Stimulated activated naive CD8-positive, alpha-beta T cell treated with anti-CD3 and anti-CD28 coated beads, Interleukin-15, amount 100 ng/mL, for 72 hours (primary cell): ENCODE measurements around the gene AFDN.
A peak's percentile ranks its signal among the peaks of the same experiment; 100 is the strongest.

Experiments used
- ATAC-seq: fragments of 150-1000 bp; cut with Tn5 transposase; 2 replicates; pipeline ENCODE4 v1.10.0; 2021; ENCODE audit warnings: mild to moderate bottlenecking, moderate library complexity
- DNase-seq, 2 donors: peaks; one replicate each; pipeline ENCODE4 v3.0.0; 2021 to 2022
- H3K27ac Mint-ChIP-seq, 2 donors: one replicate each; pipeline ENCODE4 v1.8.0; 2022; ENCODE audit warnings: mild to moderate bottlenecking in 2 of 2, mixed read lengths in 2 of 2, moderate library complexity in 2 of 2
- H3K27me3 Mint-ChIP-seq: one replicate; pipeline ENCODE4 v1.8.0; 2022; ENCODE audit warnings: mixed read lengths
- H3K4me1 Mint-ChIP-seq: one replicate; pipeline ENCODE4 v1.8.0; 2022; ENCODE audit warnings: mild to moderate bottlenecking, mixed read lengths
- H3K4me3 Mint-ChIP-seq, 2 donors: one replicate each; pipeline ENCODE4 v1.8.0; 2022; ENCODE audit warnings: mild to moderate bottlenecking in 2 of 2, mixed read lengths in 2 of 2, moderate library complexity in 1 of 2
- H3K9me3 Mint-ChIP-seq, 2 donors: one replicate each; pipeline ENCODE4 v1.8.0; 2022; ENCODE audit warnings: mixed read lengths in 2 of 2

Gene AFDN

GRCh38 chr6:167856999-167857660 is 30.4 kb downstream of the AFDN start:
- H3K27ac Mint-ChIP-seq, result no peak overlapping the region
- H3K4me3 Mint-ChIP-seq, result peak overlapping the region in 1 of 2 donors; percentile 3
- no peaks in the 10 kb centered on the region for H3K9me3 Mint-ChIP-seq
- ATAC-seq (peak; percentile 94), DNase-seq (no peak)
- peaks cover 45% of the 10 kb centered on the region for H3K27me3 Mint-ChIP-seq
- peaks cover 8% of the 10 kb centered on the region for H3K4me1 Mint-ChIP-seq

- Mint-ChIP-seq H3K27me3 (peaks cover 39% of the 10 kb centered on the region), H3K4me1 (peaks cover 8% of the 10 kb centered on the region), H3K4me3 (no peak overlapping the region), H3K9me3 (no peaks in the 10 kb centered on the region), H3K27ac (no peak overlapping the region)
- ATAC-seq (no peak), DNase-seq (no peak)
Measured at GRCh38 chr6:167858086-167858591, 31.4 kb downstream of the AFDN start.

GRCh38 chr6:167858842-167859664 is 32.3 kb downstream of the AFDN start:
- no peak overlapping the region for H3K4me3 Mint-ChIP-seq
- H3K9me3 Mint-ChIP-seq, result no peaks in the 10 kb centered on the region
- no peak overlapping the region for H3K27ac Mint-ChIP-seq
- DNase-seq, result no peak
- H3K4me1 Mint-ChIP-seq, result peaks cover 8% of the 10 kb centered on the region
- peaks cover 41% of the 10 kb centered on the region for H3K27me3 Mint-ChIP-seq
- no peak for ATAC-seq

GRCh38 chr6:167860550-167861226 is 34.0 kb downstream of the AFDN start:
- H3K4me3 Mint-ChIP-seq, result no peak overlapping the region
- H3K27me3 Mint-ChIP-seq, result peaks cover 41% of the 10 kb centered on the region
- no peak for DNase-seq
- no peaks in the 10 kb centered on the region for H3K9me3 Mint-ChIP-seq
- H3K27ac Mint-ChIP-seq, result no peak overlapping the region
- ATAC-seq, result no peak
- peaks cover 8% of the 10 kb centered on the region for H3K4me1 Mint-ChIP-seq

- Mint-ChIP-seq H3K4me1 (peaks cover 8% of the 10 kb centered on the region), H3K4me3 (no peak overlapping the region), H3K27me3 (peaks cover 41% of the 10 kb centered on the region), H3K9me3 (no peaks in the 10 kb centered on the region), H3K27ac (no peak overlapping the region)
- no peak for ATAC-seq
- DNase-seq, result no peak
Measured at GRCh38 chr6:167861424-167861823, 34.7 kb downstream of the AFDN start.

GRCh38 chr6:167863897-167864296 is 37.2 kb downstream of the AFDN start:
- Mint-ChIP-seq H3K9me3 (no peaks in the 10 kb centered on the region), H3K4me1 (no peaks in the 10 kb centered on the region), H3K27ac (no peak overlapping the region), H3K4me3 (no peak overlapping the region), H3K27me3 (peaks cover 34% of the 10 kb centered on the region)
- ATAC-seq (no peak), DNase-seq (no peak)

GRCh38 chr6:167866642-167867041 is 39.9 kb downstream of the AFDN start:
- DNase-seq (no peak), ATAC-seq (no peak)
- H3K4me1 Mint-ChIP-seq, result no peaks in the 10 kb centered on the region
- no peaks in the 10 kb centered on the region for H3K9me3 Mint-ChIP-seq
- H3K4me3 Mint-ChIP-seq, result no peak overlapping the region
- H3K27me3 Mint-ChIP-seq, result peaks cover 25% of the 10 kb centered on the region
- H3K27ac Mint-ChIP-seq, result no peak overlapping the region

- ATAC-seq, result no peak
- no peaks in the 10 kb centered on the region for H3K4me1 Mint-ChIP-seq
- no peak overlapping the region for H3K27ac Mint-ChIP-seq
- H3K4me3 Mint-ChIP-seq, result no peak overlapping the region
- DNase-seq, result no peak
- H3K27me3 Mint-ChIP-seq, result peaks cover 12% of the 10 kb centered on the region
- H3K9me3 Mint-ChIP-seq, result no peaks in the 10 kb centered on the region
Measured at GRCh38 chr6:167870321-167870720, 43.6 kb downstream of the AFDN start.

DNA sequence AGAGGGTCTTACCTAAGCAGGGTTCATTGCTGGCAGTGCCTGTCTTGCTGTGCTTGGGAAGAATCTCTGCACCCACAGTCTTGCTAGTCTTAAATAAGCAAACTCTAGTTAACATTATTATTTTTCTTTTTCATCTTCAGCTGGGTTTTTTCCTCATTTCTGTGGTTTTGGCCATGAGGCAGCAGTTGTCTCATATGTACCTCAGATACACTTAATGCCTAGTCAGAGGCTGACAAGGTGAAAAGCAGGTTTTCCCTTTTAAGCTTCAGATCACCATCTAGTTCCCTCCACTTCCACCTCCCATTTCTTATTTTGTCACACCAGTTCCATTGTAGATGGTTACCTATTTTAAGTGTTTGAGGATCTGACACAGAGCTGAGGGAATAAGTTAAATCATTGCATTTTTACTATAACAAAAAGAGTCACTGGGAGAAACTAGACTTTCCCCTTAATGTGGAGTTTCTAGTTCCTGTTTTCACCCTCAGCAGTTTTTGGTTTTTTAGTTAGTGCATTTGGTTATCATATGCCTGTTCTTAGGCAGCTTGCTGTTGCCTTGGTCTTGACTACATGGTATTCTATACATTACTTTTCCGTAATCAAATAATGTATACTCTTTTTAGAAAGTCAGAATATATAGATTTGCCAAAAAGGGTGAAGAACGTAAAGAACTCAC is 46.0 kb downstream of the AFDN start:
- ATAC-seq, result no peak
- no peak for DNase-seq
- no peaks in the 10 kb centered on the region for H3K9me3 Mint-ChIP-seq
- H3K27me3 Mint-ChIP-seq, result peaks cover 12% of the 10 kb centered on the region
- H3K4me3 Mint-ChIP-seq, result no peak overlapping the region
- no peak overlapping the region for H3K27ac Mint-ChIP-seq
- no peaks in the 10 kb centered on the region for H3K4me1 Mint-ChIP-seq

- H3K4me3 Mint-ChIP-seq, result no peak overlapping the region
- ATAC-seq, result no peak
- no peaks in the 10 kb centered on the region for H3K9me3 Mint-ChIP-seq
- DNase-seq, result no peak
- no peak overlapping the region for H3K27ac Mint-ChIP-seq
- H3K4me1 Mint-ChIP-seq, result no peaks in the 10 kb centered on the region
- H3K27me3 Mint-ChIP-seq, result peaks cover 15% of the 10 kb centered on the region
Measured at GRCh38 chr6:167877994-167878779, 51.5 kb downstream of the AFDN start.

DNA sequence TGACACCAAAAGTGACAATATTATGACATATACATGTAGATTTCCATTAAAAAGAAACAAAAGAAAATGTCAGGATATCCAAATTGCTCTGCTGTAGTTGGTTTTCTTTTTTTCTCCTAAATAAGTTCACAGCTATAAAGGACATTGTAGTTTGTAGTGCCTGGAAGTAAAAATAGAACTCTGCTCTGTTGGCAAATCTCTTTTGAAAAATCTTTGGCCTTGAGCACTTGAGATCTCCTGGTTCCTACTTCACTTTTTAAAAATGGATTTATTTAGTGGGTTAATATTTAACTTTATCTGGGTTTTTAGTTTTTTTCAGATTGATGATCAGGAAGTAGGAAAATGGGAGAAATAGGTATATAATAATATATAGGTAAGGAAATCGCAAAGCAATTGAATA is 52.9 kb downstream of the AFDN start:
- peaks cover 15% of the 10 kb centered on the region for H3K27me3 Mint-ChIP-seq
- H3K9me3 Mint-ChIP-seq, result no peaks in the 10 kb centered on the region
- no peaks in the 10 kb centered on the region for H3K4me1 Mint-ChIP-seq
- DNase-seq (no peak), ATAC-seq (no peak)
- H3K4me3 Mint-ChIP-seq, result no peak overlapping the region
- no peak overlapping the region for H3K27ac Mint-ChIP-seq

DNA sequence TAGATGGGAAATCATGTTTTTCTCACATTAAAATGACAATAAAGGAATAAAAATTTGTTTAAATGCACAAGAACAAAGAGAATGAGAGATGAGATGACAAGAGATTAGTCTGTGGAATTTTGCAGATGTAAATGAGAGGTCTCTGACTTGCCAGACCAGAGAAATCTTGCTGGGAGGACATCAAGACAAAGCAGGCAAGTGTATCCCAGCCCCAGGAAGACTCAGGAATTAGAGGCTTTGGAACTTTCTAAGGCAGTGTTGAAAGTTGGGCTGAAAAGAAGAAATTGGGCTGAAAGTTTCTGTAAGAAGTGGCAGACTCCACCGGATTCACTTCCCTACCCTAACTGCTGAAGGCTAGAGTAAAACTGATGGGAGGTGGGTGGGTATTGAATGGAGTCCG is 54.6 kb downstream of the AFDN start:
- no peak for DNase-seq
- Mint-ChIP-seq H3K4me1 (no peaks in the 10 kb centered on the region), H3K27me3 (peaks cover 24% of the 10 kb centered on the region), H3K9me3 (no peaks in the 10 kb centered on the region), H3K27ac (no peak overlapping the region), H3K4me3 (no peak overlapping the region)
- ATAC-seq, result no peak

GRCh38 chr6:167882244-167882643 is 55.5 kb downstream of the AFDN start:
- Mint-ChIP-seq H3K27ac (no peak overlapping the region), H3K27me3 (peaks cover 24% of the 10 kb centered on the region), H3K4me1 (no peaks in the 10 kb centered on the region), H3K9me3 (no peaks in the 10 kb centered on the region), H3K4me3 (no peak overlapping the region)
- no peak for DNase-seq
- no peak for ATAC-seq

GRCh38 chr6:167888098-167888497 is 61.4 kb downstream of the AFDN start:
- H3K9me3 Mint-ChIP-seq, result no peaks in the 10 kb centered on the region
- DNase-seq, result no peak
- H3K27me3 Mint-ChIP-seq, result peaks cover 8% of the 10 kb centered on the region
- H3K27ac Mint-ChIP-seq, result no peak overlapping the region
- H3K4me1 Mint-ChIP-seq, result no peaks in the 10 kb centered on the region
- H3K4me3 Mint-ChIP-seq, result no peak overlapping the region
- no peak for ATAC-seq
